HEK293T (cell line): Measurements from ENCODE around the gene SRMS.

Experiments used
- CTCF ChIA-PET: fragments of 350-600 bp; formaldehyde crosslinking; extraction: SDS; loops from one replicate; lab custom pipeline; 2021; ENCODE audit warnings: antibody characterized with exemption, inconsistent platforms; lab: Yijun Ruan, JAX
- POLR2A ChIA-PET: fragments of 350-600 bp; formaldehyde crosslinking; extraction: SDS; loops from one replicate; lab custom pipeline; 2020; ENCODE audit warnings: antibody characterized with exemption, inconsistent platforms; lab: Yijun Ruan, JAX
- DNase-seq: peaks from one replicate; pipeline ENCODE4 v3.0.0; 2012; ENCODE audit warnings: mixed read lengths; ENCODE audit errors: extremely low spot score
- ARNT ChIP-seq: fragments of 450-650 bp; IDR thresholded peaks from 2 replicates; pipeline ENCODE4 v1.6.1; 2017; ENCODE audit warnings: mild to moderate bottlenecking
- BHLHE40 ChIP-seq: fragments of 450-650 bp; IDR thresholded peaks from 2 replicates; pipeline ENCODE4 v1.6.1; 2016; ENCODE audit warnings: mild to moderate bottlenecking, moderate library complexity, borderline replicate concordance
- CTBP1 ChIP-seq: fragments of 450-650 bp; IDR thresholded peaks from 2 replicates; pipeline ENCODE4 v1.6.1; 2016; ENCODE audit warnings: borderline replicate concordance
- ELF4 ChIP-seq: fragments of 450-650 bp; IDR thresholded peaks from 2 replicates; pipeline ENCODE4 v1.6.1; 2017; ENCODE audit warnings: antibody characterized with exemption
- FOXA1 ChIP-seq: fragments of 450-650 bp; IDR thresholded peaks from 2 replicates; pipeline ENCODE4 v1.6.1; 2016; ENCODE audit warnings: mild to moderate bottlenecking
- FOXK2 ChIP-seq: fragments of 450-650 bp; IDR thresholded peaks from 2 replicates; pipeline ENCODE4 v1.6.1; 2016; ENCODE audit warnings: mild to moderate bottlenecking
- FOXM1 ChIP-seq: fragments of 450-650 bp; IDR thresholded peaks from 2 replicates; pipeline ENCODE4 v1.6.1; 2017; ENCODE audit warnings: mild to moderate bottlenecking, borderline replicate concordance
- HDGF ChIP-seq: fragments of 450-650 bp; IDR thresholded peaks from 2 replicates; pipeline ENCODE4 v1.6.1; 2017; ENCODE audit warnings: antibody characterized with exemption, borderline replicate concordance
- L3MBTL2 ChIP-seq: fragments of 450-650 bp; conservative IDR thresholded peaks from 2 replicates; pipeline ENCODE4 v1.6.1; 2016; ENCODE audit warnings: mild to moderate bottlenecking
- LEF1 ChIP-seq: fragments of 450-650 bp; IDR thresholded peaks from 2 replicates; pipeline ENCODE4 v1.6.1; 2017; ENCODE audit warnings: mild to moderate bottlenecking, borderline replicate concordance
- NFRKB ChIP-seq: fragments of 450-650 bp; IDR thresholded peaks from 2 replicates; pipeline ENCODE4 v1.6.1; 2016; ENCODE audit warnings: mild to moderate bottlenecking, moderate library complexity
- PKNOX1 ChIP-seq: fragments of 450-650 bp; IDR thresholded peaks from 2 replicates; pipeline ENCODE4 v1.6.1; 2016
- SP1 ChIP-seq: fragments of 450-650 bp; IDR thresholded peaks from 2 replicates; pipeline ENCODE4 v1.6.1; 2017
- SUZ12 ChIP-seq: fragments of 450-650 bp; IDR thresholded peaks from 2 replicates; pipeline ENCODE4 v1.6.1; 2016; ENCODE audit warnings: mild to moderate bottlenecking
- TARDBP ChIP-seq: fragments of 450-650 bp; IDR thresholded peaks from 2 replicates; pipeline ENCODE4 v1.6.1; 2016
- ZNF384 ChIP-seq: fragments of 450-650 bp; IDR thresholded peaks from 2 replicates; pipeline ENCODE4 v1.6.1; 2016

SRMS gene

GRCh38 chr20:63543733-63544132, 3.8 kb downstream of the SRMS start:
- no peak for DNase-seq
- TF ChIP-seq PKNOX1 (no peak; the same call in 1 of the 2 replicates), ZNF384 (no peak), HDGF (no peak), SUZ12 (no peak), LEF1 (no peak), SP1 (no peak), L3MBTL2 (no peak), ARNT (no peak), FOXM1 (no peak), NFRKB (no peak)
- CTCF ChIA-PET, result no interaction called here
- POLR2A ChIA-PET, result no interaction called here

DNA sequence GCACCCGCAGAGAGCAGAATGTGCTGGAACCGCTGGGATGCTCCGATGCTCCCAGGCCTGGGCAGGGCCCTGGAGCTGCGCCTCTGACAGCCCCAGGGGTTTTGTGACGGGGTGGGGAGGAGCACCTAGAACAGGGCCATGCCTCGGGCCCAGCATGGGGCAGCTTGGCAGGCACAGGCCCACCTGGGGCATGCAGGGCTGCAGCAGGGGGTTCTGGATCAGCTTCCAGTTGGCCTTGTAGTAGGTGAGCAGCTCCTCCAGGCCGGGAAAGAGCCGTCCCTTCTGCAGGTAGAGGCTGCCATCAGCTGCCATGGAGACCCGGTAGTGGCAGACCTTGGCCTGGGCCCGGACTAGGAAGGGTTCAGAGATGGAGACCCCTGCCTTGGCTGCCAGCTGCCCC, 4.4 kb downstream of the SRMS start:
- CTCF ChIA-PET, result no interaction called here
- TF ChIP-seq FOXA1, result no peak
- TF ChIP-seq ELF4, result no peak
- no peak for TF ChIP-seq SP1
- TF ChIP-seq ARNT, result no peak
- TF ChIP-seq L3MBTL2, result no peak
- TF ChIP-seq LEF1, result no peak
- no peak for TF ChIP-seq FOXK2
- TF ChIP-seq CTBP1, result no peak
- no peak for TF ChIP-seq HDGF
- no peak for TF ChIP-seq BHLHE40
- no peak for TF ChIP-seq NFRKB
- POLR2A ChIA-PET, result no interaction called here
- no peak for DNase-seq

DNA sequence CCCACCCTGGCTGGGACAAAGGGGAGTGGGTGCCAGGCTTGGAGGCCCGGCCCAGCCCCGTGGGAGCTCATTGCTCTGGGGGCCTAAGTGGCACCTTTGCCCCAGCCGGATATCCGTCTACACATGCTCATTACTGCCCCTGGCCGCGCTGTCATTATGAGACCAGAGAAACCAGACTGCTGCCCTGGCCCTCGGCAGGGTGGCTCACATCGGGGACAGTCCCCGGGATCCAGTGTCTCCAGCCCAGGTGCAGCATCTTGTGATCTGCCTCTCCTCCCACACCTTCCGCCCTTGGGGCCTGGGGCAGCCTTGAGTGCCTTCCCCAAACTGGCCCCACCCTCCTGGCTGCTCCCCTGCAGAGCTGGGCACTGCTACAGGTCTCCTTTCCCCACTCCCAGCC, 4.9 kb downstream of the SRMS start:
- ChIA-PET CTCF (no interaction called here), POLR2A (interaction anchor here (1.2 kb wide), 1 partner anchor 84 kb away, joined by 4 read pairs; the partner anchor contains the start of gene GMEB2)
- DNase-seq, result no peak
- TF ChIP-seq HDGF (no peak), NFRKB (no peak), LEF1 (no peak), FOXA1 (no peak), CTBP1 (no peak), FOXM1 (no peak), ZNF384 (no peak), SP1 (no peak), FOXK2 (no peak), TARDBP (no peak), BHLHE40 (no peak), SUZ12 (no peak), ARNT (no peak)

DNA sequence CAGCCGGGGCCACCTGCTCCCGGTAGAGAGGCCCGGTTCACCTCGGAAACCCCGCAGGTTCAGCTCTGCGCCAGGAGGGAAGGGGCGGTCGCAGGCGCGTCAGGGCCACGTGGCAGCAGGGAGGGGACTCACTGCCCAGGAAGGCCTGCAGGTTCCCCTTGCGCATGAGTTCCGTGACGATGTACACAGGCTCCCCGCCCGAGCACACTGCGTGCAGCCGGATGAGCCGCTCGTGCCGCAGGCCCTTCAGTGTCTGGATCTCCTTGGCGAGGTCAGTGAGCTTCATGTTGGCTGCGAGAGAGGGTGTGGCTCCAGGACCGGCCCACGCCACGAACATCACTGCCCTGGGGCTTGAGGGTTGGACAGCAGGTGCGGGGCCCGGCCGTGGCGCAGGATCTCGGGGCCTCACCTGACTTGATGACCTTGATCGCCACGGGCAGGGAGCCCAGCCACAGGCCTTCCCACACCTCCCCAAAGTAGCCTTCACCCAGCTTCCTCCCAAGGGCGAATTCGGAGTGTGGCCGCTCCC, 5.5 kb downstream of the SRMS start:
- no peak for TF ChIP-seq ARNT
- TF ChIP-seq BHLHE40, result no peak
- no peak for TF ChIP-seq LEF1
- no peak for TF ChIP-seq TARDBP
- TF ChIP-seq CTBP1, result no peak
- TF ChIP-seq L3MBTL2, result no peak
- TF ChIP-seq HDGF, result no peak
- no peak for TF ChIP-seq FOXM1
- TF ChIP-seq SUZ12, result no peak
- TF ChIP-seq FOXA1, result no peak
- TF ChIP-seq SP1, result no peak
- TF ChIP-seq ELF4, result no peak
- TF ChIP-seq ZNF384, result no peak
- TF ChIP-seq PKNOX1, result no peak
- TF ChIP-seq NFRKB, result no peak
- no peak for TF ChIP-seq FOXK2
- ChIA-PET CTCF (no interaction called here), POLR2A (interaction anchor here (1.2 kb wide), 1 partner anchor 85 kb away, joined by 4 read pairs; the partner anchor contains the start of gene GMEB2)
- no peak for DNase-seq

- DNase-seq, result no peak
- ChIA-PET POLR2A (no interaction called here), CTCF (no interaction called here)
- TF ChIP-seq PKNOX1 (no peak), TARDBP (no peak), HDGF (no peak), ARNT (no peak), CTBP1 (no peak), FOXM1 (no peak), SUZ12 (no peak), FOXK2 (no peak), BHLHE40 (no peak), NFRKB (no peak), L3MBTL2 (no peak), SP1 (no peak), ZNF384 (no peak), FOXA1 (no peak), LEF1 (no peak), ELF4 (no peak)
Measured at GRCh38 chr20:63541371-63541770, 6.2 kb downstream of the SRMS start.

DNA sequence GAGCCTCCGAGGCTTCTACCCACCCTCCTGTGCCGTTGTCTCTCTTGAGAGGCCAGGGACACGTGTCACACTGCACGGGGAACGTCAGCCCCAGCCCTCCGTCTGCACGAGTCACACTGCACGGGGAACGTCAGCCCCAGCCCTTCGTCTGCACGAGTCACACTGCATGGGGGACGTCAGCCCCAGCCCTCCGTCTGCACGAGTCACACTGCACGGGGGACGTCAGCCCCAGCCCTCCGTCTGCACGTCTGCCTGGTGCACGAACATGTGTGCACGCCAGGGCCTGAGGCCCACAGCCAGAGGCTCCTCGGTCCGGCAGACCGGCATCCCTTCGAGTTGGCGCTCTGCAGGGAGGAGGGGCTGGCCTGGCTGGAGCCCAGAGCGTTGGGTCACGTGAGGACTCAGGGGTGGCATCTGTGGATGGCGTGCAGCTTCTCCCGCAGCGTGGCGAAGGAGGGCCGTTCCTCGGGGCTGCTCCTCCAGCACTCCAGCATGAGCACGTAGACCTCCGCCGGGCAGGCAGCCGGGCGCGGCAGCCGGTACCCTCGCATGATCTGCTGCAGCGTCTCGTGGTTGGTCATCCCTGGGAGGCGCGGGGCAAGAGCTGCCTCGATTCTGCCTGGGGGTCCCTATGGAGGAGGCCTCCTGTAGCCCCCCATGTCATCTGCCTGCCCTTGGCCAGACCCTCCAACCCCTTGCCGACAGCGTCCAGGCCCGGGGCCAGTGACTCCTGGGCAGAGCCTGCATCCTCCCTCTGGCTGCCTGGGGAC, 6.9 kb downstream of the SRMS start:
- CTCF ChIA-PET, result no interaction called here

More for the DNA sequence above, 6.9 kb downstream of the SRMS start:
- POLR2A ChIA-PET, result no interaction called here
- DNase-seq, result no peak
- TF ChIP-seq NFRKB (no peak), SUZ12 (no peak), HDGF (no peak), PKNOX1 (no peak), L3MBTL2 (no peak), LEF1 (no peak), FOXM1 (no peak)
